ENCODE data around the gene ARHGEF11. TPM values are rescaled to one million over a fixed set of nuclear protein-coding genes. Genes with fewer than 3 reads are reported as not detected.
A peak's percentile ranks its signal among the peaks of the same experiment; 100 is the strongest.

ARHGEF11 gene
- total RNA-seq, 1 donor from 2014 or later: 41.1 TPM

DNA sequence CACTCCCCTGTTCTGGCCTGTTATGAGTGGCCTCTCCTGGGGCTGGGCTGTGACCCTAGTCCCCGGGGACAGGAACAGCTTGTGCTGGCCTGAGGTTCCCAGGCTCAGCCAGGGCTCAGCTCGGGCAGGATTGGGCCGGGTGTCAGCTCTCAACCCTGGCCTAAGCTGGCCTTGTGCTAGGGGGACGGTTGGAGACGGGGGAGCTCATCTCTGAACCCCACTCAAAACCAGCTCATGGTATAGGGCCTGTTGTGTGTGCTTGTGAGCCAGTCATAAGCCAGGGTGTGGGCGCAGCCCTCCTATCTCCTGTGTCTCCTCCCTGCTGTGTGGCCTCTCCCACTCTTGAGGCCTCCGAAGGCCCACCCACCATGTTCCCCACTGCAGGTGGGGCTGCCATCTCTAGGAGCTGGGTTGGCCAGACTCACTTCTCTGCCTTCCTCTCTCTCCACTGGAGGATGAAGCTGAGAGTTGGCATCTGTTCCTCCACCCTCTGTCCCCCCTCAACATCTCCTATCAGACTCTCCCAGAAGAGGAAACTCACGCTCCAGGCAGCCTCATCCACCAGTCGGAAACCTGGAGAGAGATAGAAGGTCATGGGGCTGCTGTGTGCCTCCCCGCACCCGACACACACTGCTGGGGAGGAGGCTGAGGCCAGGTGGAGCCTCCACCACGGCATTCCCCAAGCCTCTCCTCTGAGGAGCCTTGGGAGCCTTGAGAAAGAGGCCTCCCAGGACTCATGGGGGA lies 150.7 kb downstream of the ARHGEF11 start:
- DNase-seq: no peak

DNA sequence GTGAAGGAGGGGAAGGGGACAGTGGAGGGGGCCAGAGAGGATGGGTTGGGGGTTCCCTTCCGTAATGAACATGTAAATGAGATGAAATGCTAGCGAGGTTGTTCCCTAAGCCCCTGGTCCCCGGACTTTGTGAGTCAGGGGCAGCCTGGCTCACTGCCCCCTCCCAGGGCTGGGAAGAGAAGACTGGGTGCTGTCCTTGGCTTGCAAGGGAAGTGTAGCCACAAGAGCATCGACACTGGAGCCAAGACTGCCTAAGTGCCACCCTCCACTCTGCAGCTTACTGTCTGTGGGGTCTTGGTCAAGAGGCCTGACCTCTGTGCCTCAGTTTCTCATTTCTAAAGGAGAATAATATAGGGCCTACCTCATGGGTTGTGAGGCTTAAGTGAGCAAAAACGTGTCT lies 151.5 kb downstream of the ARHGEF11 start:
- no peaks in the 10 kb centered on the region for H3K9me3 ChIP-seq
- intact Hi-C loops (cut with DNase I): no loop called here
- TF ChIP-seq, protein P1, sequence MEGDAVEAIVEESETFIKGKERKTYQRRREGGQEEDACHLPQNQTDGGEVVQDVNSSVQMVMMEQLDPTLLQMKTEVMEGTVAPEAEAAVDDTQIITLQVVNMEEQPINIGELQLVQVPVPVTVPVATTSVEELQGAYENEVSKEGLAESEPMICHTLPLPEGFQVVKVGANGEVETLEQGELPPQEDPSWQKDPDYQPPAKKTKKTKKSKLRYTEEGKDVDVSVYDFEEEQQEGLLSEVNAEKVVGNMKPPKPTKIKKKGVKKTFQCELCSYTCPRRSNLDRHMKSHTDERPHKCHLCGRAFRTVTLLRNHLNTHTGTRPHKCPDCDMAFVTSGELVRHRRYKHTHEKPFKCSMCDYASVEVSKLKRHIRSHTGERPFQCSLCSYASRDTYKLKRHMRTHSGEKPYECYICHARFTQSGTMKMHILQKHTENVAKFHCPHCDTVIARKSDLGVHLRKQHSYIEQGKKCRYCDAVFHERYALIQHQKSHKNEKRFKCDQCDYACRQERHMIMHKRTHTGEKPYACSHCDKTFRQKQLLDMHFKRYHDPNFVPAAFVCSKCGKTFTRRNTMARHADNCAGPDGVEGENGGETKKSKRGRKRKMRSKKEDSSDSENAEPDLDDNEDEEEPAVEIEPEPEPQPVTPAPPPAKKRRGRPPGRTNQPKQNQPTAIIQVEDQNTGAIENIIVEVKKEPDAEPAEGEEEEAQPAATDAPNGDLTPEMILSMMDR (IDR thresholded peaks at IDR 0.05): no peak
- no peaks in the 10 kb centered on the region for H3K36me3 ChIP-seq
- H3K27me3 ChIP-seq: peaks cover 14% of the 10 kb centered on the region
- peak overlapping the region; percentile 63 for H3K4me3 ChIP-seq
- H3K27ac ChIP-seq: peak overlapping the region; percentile 85
- ATAC-seq (no peak), DNase-seq (no peak)
- H3K4me1 ChIP-seq: peaks cover 45% of the 10 kb centered on the region

More for the DNA sequence above, 150.7 kb downstream of the ARHGEF11 start:
- peak overlapping the region; percentile 85 for H3K27ac ChIP-seq
- intact Hi-C loops (cut with DNase I): no loop called here
- TF ChIP-seq, protein P1 (IDR thresholded peaks at IDR 0.05): no peak
- H3K9me3 ChIP-seq: no peaks in the 10 kb centered on the region
- H3K4me3 ChIP-seq: peak overlapping the region; percentile 63
- peaks cover 54% of the 10 kb centered on the region for H3K4me1 ChIP-seq
- no peaks in the 10 kb centered on the region for H3K36me3 ChIP-seq
- ATAC-seq: peak; percentile 1
- peaks cover 14% of the 10 kb centered on the region for H3K27me3 ChIP-seq

DNA sequence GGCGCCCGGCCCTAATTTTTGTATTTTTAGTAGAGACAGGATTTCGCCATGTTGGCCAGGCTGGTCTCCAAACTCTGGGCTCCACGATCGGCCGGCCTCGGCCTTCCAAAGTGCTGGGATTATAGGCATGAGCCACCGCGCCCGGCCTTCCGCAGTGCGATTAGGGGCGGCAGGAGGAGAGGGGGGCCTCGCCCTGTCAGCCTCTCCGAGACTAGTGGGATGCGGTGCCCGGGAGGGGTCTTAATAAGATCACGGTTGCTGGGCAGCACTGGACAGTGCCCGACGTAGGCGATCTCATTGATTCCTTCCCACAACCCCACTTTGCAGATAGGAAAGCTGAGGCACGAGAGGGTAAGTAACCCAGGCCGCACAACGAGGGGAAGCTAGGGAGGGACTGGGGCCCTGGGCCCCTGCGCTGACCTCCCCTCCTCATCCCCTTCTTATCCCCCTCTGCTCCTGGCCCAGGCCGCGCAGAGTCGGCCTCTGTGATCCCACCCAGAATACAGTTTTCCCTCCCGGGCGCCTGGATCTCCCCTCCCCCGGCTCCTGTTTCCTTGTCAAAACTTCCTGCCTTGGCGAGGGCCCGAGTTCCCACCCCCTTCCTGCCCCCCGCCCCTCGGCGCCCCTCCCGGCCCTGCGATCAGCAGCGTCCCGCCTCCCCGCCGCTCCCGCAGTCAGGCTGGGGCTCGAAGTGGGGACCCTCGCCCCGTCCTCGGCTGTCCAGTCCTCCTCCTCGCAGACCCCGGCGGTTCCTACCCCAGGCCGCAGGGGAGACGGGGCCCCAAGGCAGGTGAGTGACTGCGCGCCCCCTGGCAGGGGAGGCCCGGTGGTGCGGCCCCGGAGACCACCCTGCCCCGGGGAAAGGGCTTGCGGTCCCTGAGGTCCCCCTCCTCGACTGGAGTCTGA lies 152.2 kb downstream of the ARHGEF11 start, which contains the start of gene PEAR1:
Gene PEAR1, plus strand, starts transcription at position 671 of the 906 bp plus-strand sequence. CDS start 10,209 bp downstream, outside the sequence.
- Histone ChIP-seq H3K4me1 (peaks cover 38% of the 10 kb centered on the region), H3K36me3 (no peaks in the 10 kb centered on the region), H3K27me3 (peaks cover 14% of the 10 kb centered on the region), H3K4me3 (peak within 1 kb of the TSS; percentile 63), H3K27ac (peak within 1 kb of the TSS; percentile 85), H3K9me3 (no peaks in the 10 kb centered on the region)
- intact Hi-C loops (cut with DNase I): no loop called here
- TF ChIP-seq, protein P1 (IDR thresholded peaks at IDR 0.05): peak; percentile 6
- DNase-seq: no peak
- ATAC-seq: no peak

DNA sequence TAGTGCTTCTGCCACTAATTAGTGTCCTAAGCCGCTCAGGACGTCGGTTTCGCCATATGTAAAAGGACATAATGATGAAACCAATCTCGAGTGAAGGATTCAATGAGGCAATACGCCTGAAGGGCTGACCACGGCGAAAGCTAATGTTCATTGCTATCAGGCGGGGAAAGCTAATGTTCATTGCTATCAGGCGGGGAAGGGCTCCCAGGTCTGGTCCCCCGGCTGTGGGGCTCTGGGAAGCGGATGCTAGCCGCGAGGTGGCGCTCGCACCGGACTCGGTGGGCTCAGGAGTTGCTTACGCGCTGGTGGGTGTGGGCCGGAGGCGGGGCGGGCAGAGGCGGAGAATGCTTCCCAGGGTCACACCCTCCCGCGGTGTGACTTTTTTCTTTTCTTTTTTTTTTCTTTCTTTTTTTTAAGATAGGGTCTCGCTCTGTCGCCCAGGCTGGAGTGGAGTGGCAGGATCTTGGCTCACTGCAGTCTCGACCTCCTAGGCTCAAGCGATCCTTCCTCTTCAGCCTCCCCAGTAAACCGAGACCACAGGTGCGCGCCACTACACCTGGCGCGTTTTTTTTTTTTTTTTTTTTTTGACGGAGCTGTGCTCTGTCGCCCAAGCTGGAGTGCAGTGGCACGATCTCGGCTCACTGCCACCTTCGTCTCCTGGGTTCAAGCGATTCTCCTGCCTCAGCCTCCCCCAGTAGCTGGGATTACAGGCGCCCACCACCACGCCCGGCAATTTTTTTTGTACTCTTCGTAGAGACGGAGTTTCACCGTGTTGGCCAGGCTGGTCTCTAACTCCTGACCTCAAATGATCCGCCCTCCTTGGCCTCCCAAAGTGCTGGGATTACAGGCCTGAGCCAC lies 153.1 kb downstream of the ARHGEF11 start:
- intact Hi-C loops (cut with DNase I): no loop called here
- peak; percentile 92 for ATAC-seq
- no peak overlapping the region for H3K27ac ChIP-seq

More for the DNA sequence above, 153.1 kb downstream of the ARHGEF11 start:
- Histone ChIP-seq H3K9me3 (no peaks in the 10 kb centered on the region), H3K36me3 (no peaks in the 10 kb centered on the region), H3K27me3 (peaks cover 14% of the 10 kb centered on the region), H3K4me3 (peak overlapping the region; percentile 63), H3K4me1 (peaks cover 30% of the 10 kb centered on the region)
- TF ChIP-seq, protein P1 (IDR thresholded peaks at IDR 0.05): peak; percentile 85
- DNase-seq: peak; percentile 95

Data from upper lobe of right lung (tissue), 1 donor.